Gastrocnemius medialis (tissue), 4 donors: ENCODE results near the gene SZT2.

Source experiments
- CTCF ChIP-seq, 5 experiments: fragments of 450-650 bp in 3 of 5; fragments of 200-600 bp in 2 of 5; sonication (generic) in 2 of 5; IDR thresholded peaks in 4 of 5; conservative IDR thresholded peaks in 1 of 5; 1 replicate in 4 of 5; 2 replicates in 1 of 5; pipeline ENCODE4 v1.5.1; 2016 to 2019; ENCODE audit warnings: antibody characterized with exemption in 5 of 5, mild to moderate bottlenecking in 3 of 5, moderate library complexity in 3 of 5
- POLR2A ChIP-seq, 2 donors: fragments of 450-650 bp; IDR thresholded peaks; one replicate each; pipeline ENCODE4 v1.6.1; 2017; ENCODE audit warnings: antibody characterized with exemption in 2 of 2, mild to moderate bottlenecking in 2 of 2, moderate library complexity in 2 of 2

DNA sequence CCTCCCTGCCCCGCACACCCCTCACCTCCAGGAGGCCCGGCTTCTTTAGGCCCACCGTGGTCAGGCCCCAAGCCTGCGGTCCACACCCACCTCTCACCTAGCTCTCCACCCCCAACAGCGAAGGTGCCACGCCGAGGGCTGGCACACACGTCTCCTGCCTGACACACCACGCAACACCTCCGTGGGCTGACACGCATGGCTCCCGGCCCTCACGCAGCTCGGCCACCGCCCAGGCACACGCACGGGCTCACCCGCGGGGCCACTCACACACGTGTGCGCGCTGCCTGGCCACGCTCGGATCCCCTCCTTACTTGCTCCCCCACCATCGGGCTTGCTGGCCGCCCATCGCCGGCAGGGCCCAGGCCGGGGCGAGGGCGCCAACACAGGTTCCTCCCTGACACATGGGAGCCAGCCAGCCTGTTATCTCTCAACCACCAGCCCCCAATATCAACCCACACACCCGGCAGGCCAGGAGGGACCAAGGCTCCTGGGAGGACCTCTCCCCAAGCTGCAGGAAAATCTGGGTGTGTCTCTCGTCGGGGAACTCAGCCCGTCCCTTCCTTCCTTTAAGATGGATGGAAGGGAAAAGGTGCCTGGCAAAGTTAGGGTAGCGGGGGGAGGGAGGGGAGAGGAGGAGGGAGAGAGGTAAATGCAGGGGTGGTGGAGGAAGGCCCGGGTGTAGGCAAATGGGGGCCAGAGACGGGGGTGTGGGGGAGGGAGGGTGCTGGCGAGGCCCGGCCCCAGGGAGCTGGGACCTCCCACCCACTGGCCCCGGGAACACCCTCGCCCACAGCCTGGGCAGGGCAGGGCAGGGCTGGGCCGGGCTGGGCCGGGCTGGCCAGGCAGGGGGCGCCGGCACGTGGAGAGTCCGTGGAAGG, 22.4 kb upstream of the SZT2 start:
- TF ChIP-seq POLR2A (IDR thresholded peaks at IDR 0.05) (no peak), CTCF (IDR thresholded peaks at IDR 0.05 in 4 of 5, conservative IDR thresholded peaks at IDR 0.05 in 1 of 5) (no peak)
